ENCODE results near the gene MBTPS1. TPM values are rescaled to one million over a fixed set of nuclear protein-coding genes. Genes with fewer than 3 reads are reported as not detected.

Gene MBTPS1
- total RNA-seq, 6 donors from 2014 or later, result 83.6 to 156 (median 105) TPM

DNA sequence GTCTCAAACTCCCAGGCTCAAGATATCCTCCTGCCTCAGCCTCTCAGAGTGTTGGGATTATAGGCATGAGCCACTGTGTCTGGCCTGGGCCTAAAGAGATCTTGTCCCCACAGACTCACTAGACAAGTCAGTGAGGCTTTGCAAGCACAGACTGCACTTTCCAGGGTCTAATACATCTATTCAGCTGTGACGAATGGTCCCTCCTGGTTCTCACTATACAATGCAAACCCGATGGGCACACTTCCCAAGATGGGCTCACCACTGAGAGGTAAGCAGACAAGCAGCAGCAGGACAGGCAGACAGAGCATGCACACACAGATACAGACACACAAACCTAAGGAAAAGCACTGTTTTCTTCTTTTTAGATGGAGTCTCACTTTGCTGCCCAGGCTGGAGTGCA lies 8.8 kb downstream of the MBTPS1 start:
- TF ChIP-seq POLR2A (IDR thresholded peaks at IDR 0.05), result no peak
- no peak overlapping the region for H3K4me3 ChIP-seq
- 70 to 81% methylated on average over 2 of the region's 2 CpGs for WGBS, 2 donors
- DNase-seq (no peak), ATAC-seq (ENCODE audit: low FRiP score in 2 of 2) (no peak)
- H3K36me3 ChIP-seq, result peaks cover 0 to 31% (median 2%) of the 10 kb centered on the region in 4 donors
- H3K4me1 ChIP-seq, result peaks cover 0 to 19% (median 11%) of the 10 kb centered on the region in 4 donors
- no peaks in the 10 kb centered on the region for H3K9me3 ChIP-seq
- H3K27me3 ChIP-seq, result no peaks in the 10 kb centered on the region
- H3K27ac ChIP-seq, result no peak overlapping the region

DNA sequence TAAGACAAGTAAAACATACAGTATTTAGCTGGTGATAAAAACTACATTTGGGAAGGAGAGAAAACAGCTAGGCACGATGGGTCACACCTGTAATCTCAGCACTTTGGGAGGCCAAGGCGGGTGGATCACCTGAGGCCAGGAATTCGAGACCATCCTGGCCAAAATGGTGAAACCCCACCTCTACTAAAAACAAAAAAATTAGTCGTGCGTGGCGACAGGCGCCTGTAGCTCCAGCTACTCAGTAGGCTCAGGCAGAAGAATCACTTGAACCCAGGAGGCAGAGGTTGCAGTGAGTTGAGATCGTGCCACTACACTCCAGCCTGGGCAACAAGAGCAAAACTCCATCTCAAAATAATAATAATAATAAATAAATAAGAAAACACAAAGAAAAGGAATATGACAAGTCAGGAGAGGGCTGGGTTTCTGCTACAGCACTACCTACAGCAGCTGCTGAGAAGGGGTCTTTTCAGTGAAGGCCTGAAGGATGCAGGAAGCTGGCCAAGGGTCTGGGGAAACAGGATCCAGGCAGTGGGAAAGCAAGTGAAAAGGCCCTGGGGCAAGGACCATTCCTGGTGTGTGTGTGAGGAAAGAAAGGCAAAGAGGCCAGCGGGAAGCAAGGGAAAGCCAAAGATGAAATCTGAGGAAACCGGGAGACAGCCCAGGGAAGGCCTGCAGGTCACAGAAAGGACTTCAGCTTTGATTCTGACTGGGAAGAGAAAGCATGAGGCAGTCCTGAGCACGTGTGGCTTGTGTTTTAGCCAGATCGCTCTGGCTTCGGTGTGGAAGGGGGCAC lies 10.6 kb downstream of the MBTPS1 start:
- peaks cover 0 to 19% (median 11%) of the 10 kb centered on the region in 4 donors for H3K4me1 ChIP-seq
- 92 to 95% methylated on average over 13 of the region's 13 CpGs for WGBS, 2 donors

DNA sequence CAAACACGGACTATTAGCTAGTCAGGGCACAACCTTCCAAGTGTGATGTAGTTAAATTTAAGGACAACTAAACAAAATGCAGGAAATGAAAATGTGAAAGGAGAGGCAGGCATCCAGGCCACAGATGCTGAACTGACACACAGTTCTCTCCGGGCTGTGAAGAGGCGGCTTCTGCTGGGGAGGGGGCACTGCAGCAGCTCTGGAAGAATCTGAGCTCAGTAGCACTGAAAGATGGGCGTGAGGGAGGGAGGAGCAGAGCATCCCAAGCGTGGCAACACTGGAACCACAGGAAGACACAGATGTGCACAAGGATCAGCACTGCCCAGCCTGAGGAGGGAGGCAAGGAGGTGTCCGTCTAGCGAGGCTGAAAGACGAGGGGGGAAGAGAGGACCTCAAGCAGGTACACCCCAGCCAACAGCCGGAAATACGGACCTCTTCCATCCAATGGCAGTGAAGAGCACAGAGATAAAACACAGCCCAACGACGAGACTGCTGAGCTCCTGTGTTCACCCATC lies 11.4 kb downstream of the MBTPS1 start:
- peaks cover 0 to 19% (median 11%) of the 10 kb centered on the region in 4 donors for H3K4me1 ChIP-seq
- no peak for TF ChIP-seq POLR2AphosphoS5 (IDR thresholded peaks at IDR 0.05)
- TF ChIP-seq, protein P1, sequence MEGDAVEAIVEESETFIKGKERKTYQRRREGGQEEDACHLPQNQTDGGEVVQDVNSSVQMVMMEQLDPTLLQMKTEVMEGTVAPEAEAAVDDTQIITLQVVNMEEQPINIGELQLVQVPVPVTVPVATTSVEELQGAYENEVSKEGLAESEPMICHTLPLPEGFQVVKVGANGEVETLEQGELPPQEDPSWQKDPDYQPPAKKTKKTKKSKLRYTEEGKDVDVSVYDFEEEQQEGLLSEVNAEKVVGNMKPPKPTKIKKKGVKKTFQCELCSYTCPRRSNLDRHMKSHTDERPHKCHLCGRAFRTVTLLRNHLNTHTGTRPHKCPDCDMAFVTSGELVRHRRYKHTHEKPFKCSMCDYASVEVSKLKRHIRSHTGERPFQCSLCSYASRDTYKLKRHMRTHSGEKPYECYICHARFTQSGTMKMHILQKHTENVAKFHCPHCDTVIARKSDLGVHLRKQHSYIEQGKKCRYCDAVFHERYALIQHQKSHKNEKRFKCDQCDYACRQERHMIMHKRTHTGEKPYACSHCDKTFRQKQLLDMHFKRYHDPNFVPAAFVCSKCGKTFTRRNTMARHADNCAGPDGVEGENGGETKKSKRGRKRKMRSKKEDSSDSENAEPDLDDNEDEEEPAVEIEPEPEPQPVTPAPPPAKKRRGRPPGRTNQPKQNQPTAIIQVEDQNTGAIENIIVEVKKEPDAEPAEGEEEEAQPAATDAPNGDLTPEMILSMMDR (IDR thresholded peaks at IDR 0.05), result no peak
- no peak for TF ChIP-seq EP300 (IDR thresholded peaks at IDR 0.05)
- no peak for TF ChIP-seq POLR2A (IDR thresholded peaks at IDR 0.05)
- H3K36me3 ChIP-seq, result peaks cover 0 to 45% (median 5%) of the 10 kb centered on the region in 4 donors
- ATAC-seq (ENCODE audit: low FRiP score in 2 of 2) (no peak), DNase-seq (no peak)
- no peak overlapping the region for H3K4me3 ChIP-seq
- H3K27ac ChIP-seq, result no peak overlapping the region
- no peaks in the 10 kb centered on the region for H3K27me3 ChIP-seq
- H3K9me3 ChIP-seq, result no peaks in the 10 kb centered on the region
- 81 to 87% methylated on average over 12 of the region's 12 CpGs for WGBS, 2 donors

More for the DNA sequence above, 10.6 kb downstream of the MBTPS1 start:
- TF ChIP-seq POLR2AphosphoS5 (IDR thresholded peaks at IDR 0.05), result no peak
- TF ChIP-seq EP300 (IDR thresholded peaks at IDR 0.05), result no peak
- TF ChIP-seq POLR2A (IDR thresholded peaks at IDR 0.05), result no peak
- TF ChIP-seq, protein P1 (IDR thresholded peaks at IDR 0.05), result no peak
- Histone ChIP-seq H3K36me3 (peaks cover 0 to 38% (median 4%) of the 10 kb centered on the region in 4 donors), H3K9me3 (no peaks in the 10 kb centered on the region), H3K4me3 (no peak overlapping the region), H3K27ac (no peak overlapping the region), H3K27me3 (no peaks in the 10 kb centered on the region)
- no peak for DNase-seq
- ATAC-seq (ENCODE audit: low FRiP score in 2 of 2), result no peak

DNA sequence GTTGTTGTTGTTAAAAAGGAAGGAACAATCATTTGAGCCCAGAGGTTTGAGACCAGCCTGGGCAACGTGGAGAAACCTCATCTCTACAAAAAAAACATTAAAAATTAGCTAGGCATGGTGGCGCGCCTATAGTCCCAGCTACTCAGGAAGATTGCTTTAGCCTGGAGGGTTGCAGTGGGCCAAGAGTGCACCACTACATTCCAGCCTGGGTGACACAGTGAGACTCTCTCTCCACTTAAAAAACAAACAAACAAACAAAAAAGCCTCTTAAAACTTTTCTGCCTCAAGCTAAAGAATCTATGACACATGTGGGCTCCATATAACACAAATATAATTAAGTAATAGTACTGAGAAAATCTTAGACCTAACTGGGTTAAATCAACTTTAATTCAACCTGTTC lies 12.5 kb downstream of the MBTPS1 start:
- no peak overlapping the region for H3K27ac ChIP-seq
- ATAC-seq (ENCODE audit: low FRiP score in 2 of 2), result no peak
- H3K27me3 ChIP-seq, result no peaks in the 10 kb centered on the region
- DNase-seq, result no peak
- 69 to 85% methylated on average over 3 of the region's 3 CpGs for WGBS, 2 donors
- TF ChIP-seq POLR2A (IDR thresholded peaks at IDR 0.05), result no peak
- TF ChIP-seq, protein P1 (IDR thresholded peaks at IDR 0.05), result no peak
- H3K4me3 ChIP-seq, result no peak overlapping the region
- H3K9me3 ChIP-seq, result no peaks in the 10 kb centered on the region
- H3K4me1 ChIP-seq, result peaks cover 0 to 22% (median 18%) of the 10 kb centered on the region in 4 donors
- H3K36me3 ChIP-seq, result peaks cover 0 to 54% (median 5%) of the 10 kb centered on the region in 4 donors

DNA sequence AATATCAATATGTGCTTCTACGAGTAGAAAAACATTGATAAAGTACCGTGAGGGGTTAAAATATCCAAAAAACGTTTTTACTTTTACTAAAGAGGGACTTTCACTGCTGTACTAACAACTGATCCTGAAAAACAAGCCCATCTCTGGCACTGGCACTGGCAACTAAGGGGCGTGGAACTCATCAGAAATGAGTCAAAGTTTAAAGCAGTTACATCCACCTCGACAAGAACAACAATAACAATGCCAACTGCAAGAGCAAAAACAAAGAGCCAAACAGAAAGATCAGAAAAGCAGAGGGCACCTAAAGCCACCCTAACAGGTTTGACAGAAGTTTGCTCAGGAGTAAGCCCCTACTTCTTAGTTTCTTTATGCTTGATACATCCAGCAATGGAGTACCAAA lies 13.1 kb downstream of the MBTPS1 start:
- H3K27me3 ChIP-seq, result no peaks in the 10 kb centered on the region
- no peak overlapping the region for H3K27ac ChIP-seq
- peaks cover 2 to 54% (median 7%) of the 10 kb centered on the region in 4 donors for H3K36me3 ChIP-seq
- ATAC-seq (ENCODE audit: low FRiP score in 2 of 2) (no peak), DNase-seq (no peak)
- no peak overlapping the region for H3K4me3 ChIP-seq
- H3K4me1 ChIP-seq, result peaks cover 3 to 24% (median 21%) of the 10 kb centered on the region in 4 donors
- H3K9me3 ChIP-seq, result no peaks in the 10 kb centered on the region
- 59% methylated on average over 5 of the region's 5 CpGs for WGBS, 2 donors
- TF ChIP-seq EP300 (IDR thresholded peaks at IDR 0.05) (no peak), POLR2A (IDR thresholded peaks at IDR 0.05) (no peak), POLR2AphosphoS5 (IDR thresholded peaks at IDR 0.05) (no peak)
- TF ChIP-seq, protein P1 (IDR thresholded peaks at IDR 0.05), result no peak

Data from upper lobe of left lung (tissue), 6 donors.